ENCODE measurements around the gene SEC24B. TPM values are rescaled to one million over a fixed set of nuclear protein-coding genes. Genes with fewer than 3 reads are reported as not detected.

SEC24B gene
- 31.4 to 32.7 TPM (median 31.7 TPM) in 3 replicates for total RNA-seq
- long read RNA-seq, full-length matches to known transcripts, result 13 of 42 reads
- long read RNA-seq, partial matches to known transcripts, result 12 of 42 reads
- long read RNA-seq, other reads (novel, unspliced or antisense), result 17 of 42 reads

DNA sequence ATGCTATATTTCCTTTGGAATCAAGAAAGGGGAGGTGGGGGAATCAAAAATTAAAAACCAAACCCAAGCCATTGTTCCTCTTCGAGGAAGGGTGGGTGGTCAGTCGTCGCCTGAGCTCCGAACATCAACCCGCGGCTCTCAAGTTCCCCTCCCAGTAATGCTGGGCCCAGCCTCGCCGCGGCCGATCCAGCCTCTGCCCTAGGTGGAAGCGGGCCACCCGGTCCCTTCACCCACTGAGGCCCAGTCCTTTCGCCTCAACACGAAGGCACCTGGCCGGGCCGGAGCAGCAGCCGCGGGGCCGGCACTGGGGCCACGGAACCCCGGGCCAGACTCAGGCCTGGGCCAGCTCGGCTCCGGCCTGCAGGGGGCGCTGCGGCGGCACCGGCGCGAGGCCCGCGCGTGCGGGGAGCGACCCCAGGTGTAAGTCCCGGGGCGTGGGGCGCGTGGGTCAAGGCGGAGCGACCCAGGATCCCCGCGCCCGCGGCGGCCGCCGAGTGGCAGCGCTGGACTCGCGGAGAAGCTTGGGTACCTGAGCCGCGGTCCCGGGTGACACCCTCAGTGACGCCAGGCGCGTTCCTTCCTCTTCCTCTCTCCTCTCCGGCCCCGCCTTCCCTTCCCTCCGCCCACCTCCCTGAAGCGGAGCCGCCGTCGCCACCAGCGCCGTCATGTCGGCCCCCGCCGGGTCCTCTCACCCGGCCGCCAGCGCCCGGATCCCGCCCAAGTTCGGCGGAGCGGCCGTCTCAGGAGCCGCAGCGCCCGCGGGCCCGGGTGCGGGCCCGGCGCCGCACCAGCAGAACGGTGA is at the start of gene SEC24B:
SEC24B (plus strand) TSS at position 611 of the 802 bp plus-strand sequence; CDS start at position 666, 55 bp downstream.
- DNase-seq (ENCODE audit: low spot score), result peak; percentile 97

GRCh38 chr4:109383823-109384222 is 49.8 kb upstream of the SEC24B start:
- Mint-ChIP-seq H3K27ac (ENCODE audit: unreplicated experiment) (no peak overlapping the region), H3K4me3 (ENCODE audit: unreplicated experiment) (no peak overlapping the region), H3K27me3 (ENCODE audit: low read depth) (no peaks in the 10 kb centered on the region), H3K36me3 (ENCODE audit: low read depth) (no peaks in the 10 kb centered on the region), H3K4me1 (ENCODE audit: low read depth) (no peaks in the 10 kb centered on the region), H3K9me3 (ENCODE audit: low read depth) (no peaks in the 10 kb centered on the region)
- no peak for TF ChIP-seq CTCF (IDR thresholded peaks at IDR 0.05)
- no peak for DNase-seq (ENCODE audit: low spot score)

More for the DNA sequence above, at the start of gene SEC24B:
- Mint-ChIP-seq H3K27me3 (ENCODE audit: low read depth) (no peaks in the 10 kb centered on the region), H3K27ac (ENCODE audit: unreplicated experiment) (peak within 1 kb of the TSS; percentile 94), H3K36me3 (ENCODE audit: low read depth) (peaks cover 5% of the 10 kb centered on the region), H3K4me1 (ENCODE audit: low read depth) (peaks cover 46% of the 10 kb centered on the region), H3K4me3 (ENCODE audit: unreplicated experiment) (peak within 1 kb of the TSS; percentile 76), H3K9me3 (ENCODE audit: low read depth) (no peaks in the 10 kb centered on the region)
- peak; percentile 100 for TF ChIP-seq CTCF (IDR thresholded peaks at IDR 0.05)

- Mint-ChIP-seq H3K9me3 (ENCODE audit: low read depth) (no peaks in the 10 kb centered on the region), H3K4me1 (ENCODE audit: low read depth) (no peaks in the 10 kb centered on the region), H3K4me3 (ENCODE audit: unreplicated experiment) (no peak overlapping the region), H3K27me3 (ENCODE audit: low read depth) (no peaks in the 10 kb centered on the region), H3K27ac (ENCODE audit: unreplicated experiment) (no peak overlapping the region), H3K36me3 (ENCODE audit: low read depth) (no peaks in the 10 kb centered on the region)
- no peak for TF ChIP-seq CTCF (IDR thresholded peaks at IDR 0.05)
- no peak for DNase-seq (ENCODE audit: low spot score)
Measured at GRCh38 chr4:109385260-109385659, 48.4 kb upstream of the SEC24B start.

- no peaks in the 10 kb centered on the region for H3K4me1 Mint-ChIP-seq (ENCODE audit: low read depth)
- H3K9me3 Mint-ChIP-seq (ENCODE audit: low read depth), result no peaks in the 10 kb centered on the region
- H3K27ac Mint-ChIP-seq (ENCODE audit: unreplicated experiment), result no peak overlapping the region
- H3K36me3 Mint-ChIP-seq (ENCODE audit: low read depth), result no peaks in the 10 kb centered on the region
- TF ChIP-seq CTCF (IDR thresholded peaks at IDR 0.05), result no peak
- H3K27me3 Mint-ChIP-seq (ENCODE audit: low read depth), result no peaks in the 10 kb centered on the region
- no peak overlapping the region for H3K4me3 Mint-ChIP-seq (ENCODE audit: unreplicated experiment)
- DNase-seq (ENCODE audit: low spot score), result no peak
Measured at GRCh38 chr4:109389369-109390114, 44.1 kb upstream of the SEC24B start.

- Mint-ChIP-seq H3K27ac (ENCODE audit: unreplicated experiment) (no peak overlapping the region), H3K27me3 (ENCODE audit: low read depth) (no peaks in the 10 kb centered on the region), H3K4me3 (ENCODE audit: unreplicated experiment) (no peak overlapping the region), H3K36me3 (ENCODE audit: low read depth) (no peaks in the 10 kb centered on the region), H3K9me3 (ENCODE audit: low read depth) (no peaks in the 10 kb centered on the region), H3K4me1 (ENCODE audit: low read depth) (no peaks in the 10 kb centered on the region)
- DNase-seq (ENCODE audit: low spot score), result no peak
- TF ChIP-seq CTCF (IDR thresholded peaks at IDR 0.05), result no peak
Measured at GRCh38 chr4:109390115-109390768, 43.4 kb upstream of the SEC24B start.

All from chondrocyte (in vitro differentiated cells).